IPS DF 4.7 (cell line): ENCODE measurements around the gene FASN.

ENCODE experiments used
- DNase-seq: peaks from one replicate; pipeline ENCODE4 v3.0.0-alpha.2; 2013; ENCODE audit warnings: low spot score; ENCODE audit errors: extremely low read depth

FASN gene

DNA sequence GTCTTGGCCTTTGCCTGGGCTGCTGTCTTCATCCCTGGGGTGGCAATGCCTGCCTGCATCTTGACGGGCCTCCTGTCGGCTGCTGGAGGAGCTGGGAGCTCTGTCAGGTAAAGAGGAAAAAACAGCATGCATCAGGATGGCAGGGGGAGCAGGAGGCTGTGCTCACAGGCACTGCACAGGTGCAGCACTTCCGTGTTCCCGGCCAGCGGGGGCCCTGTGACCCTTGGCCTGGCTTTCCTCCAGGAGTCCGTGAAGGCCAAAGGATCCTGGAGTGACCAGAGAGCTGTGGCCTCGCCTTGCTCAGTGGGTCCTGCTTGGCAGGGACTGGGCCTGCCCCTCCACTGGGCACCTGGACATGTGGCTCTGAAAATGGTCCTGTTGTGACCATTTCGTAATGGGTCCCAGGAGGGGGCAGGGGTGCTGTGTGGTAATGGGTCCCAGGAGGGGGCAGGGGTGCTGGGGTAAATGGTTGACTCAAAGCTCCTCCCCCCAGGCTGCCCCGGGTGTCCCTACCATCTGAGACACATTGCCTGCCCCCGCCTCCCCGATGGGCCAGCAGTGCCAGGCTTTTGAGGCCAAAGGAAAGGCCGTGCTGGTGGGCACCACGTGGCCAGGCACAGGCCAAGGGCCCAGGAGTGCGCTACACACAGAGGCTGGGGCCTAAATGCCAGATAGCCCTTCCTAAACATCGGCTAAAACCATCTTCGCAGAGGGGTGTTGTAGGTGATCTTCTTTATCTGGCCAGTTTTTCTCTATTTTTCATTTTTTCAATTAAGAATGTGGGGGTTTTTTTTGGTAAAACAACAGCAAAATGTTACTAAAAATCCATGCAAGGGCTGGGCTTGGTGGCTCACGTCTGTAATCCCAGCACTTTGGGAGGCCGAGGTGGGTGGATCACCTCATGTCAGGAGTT, 4.0 kb upstream of the FASN start:
- DNase-seq, result no peak

DNA sequence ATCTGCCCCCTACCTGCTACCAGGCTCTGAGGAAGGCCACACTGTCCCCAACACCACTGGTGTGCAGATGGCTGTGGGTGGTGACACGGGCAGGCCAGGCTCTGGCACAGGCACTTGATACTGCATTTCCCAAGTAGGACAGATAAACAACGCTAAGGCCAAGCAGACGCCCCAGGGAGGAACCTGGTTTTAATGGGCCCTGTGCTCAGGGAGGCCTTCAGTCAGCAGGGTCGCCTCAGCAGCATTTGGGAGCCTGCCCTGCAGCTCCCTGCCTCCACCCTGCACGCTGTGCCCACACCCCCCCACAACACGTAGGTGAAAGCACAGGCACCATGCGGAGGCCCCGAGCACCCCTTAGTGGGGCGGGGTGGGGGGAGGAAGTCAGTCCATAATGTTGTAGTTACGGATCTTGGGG, 3.3 kb upstream of the FASN start:
- no peak for DNase-seq

DNA sequence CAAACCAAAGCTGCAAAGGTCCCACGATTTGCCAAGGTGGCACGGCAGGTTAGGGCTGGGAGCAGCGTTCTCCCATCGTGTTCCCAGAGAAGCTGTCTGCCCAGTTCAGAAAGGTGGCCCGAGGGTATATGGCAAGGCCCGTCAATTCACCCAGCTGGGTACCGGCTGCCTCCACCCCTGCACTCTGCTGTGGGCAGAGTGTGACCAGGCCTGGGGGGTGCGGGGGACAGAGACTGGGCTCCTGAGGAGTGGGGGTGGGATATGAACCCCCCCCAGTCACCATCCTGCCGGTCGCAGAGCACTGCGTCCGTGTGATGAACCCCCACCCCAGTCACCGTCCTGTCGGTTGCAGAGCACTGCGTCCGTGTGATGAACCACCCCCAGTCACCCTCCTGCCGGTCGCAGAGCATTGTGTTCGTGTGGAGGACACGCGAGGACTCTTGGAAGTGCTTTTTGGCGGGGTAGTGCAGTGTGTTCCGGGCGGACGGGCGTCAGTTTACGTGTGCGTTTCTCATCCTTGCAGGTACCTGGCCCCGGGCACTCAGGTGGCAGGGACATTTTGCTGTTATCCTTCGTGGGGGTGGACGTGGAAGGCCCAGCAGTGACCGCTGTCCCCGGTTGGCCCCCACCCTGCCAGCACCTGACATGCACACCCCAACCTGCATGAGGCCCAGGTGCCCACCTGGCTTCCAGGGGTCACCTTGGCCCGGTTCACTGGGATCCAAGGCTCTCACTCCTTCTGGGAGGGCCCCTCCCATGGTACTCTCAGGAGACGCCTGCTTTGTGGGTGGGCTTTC, 2.7 kb upstream of the FASN start:
- no peak for DNase-seq

DNA sequence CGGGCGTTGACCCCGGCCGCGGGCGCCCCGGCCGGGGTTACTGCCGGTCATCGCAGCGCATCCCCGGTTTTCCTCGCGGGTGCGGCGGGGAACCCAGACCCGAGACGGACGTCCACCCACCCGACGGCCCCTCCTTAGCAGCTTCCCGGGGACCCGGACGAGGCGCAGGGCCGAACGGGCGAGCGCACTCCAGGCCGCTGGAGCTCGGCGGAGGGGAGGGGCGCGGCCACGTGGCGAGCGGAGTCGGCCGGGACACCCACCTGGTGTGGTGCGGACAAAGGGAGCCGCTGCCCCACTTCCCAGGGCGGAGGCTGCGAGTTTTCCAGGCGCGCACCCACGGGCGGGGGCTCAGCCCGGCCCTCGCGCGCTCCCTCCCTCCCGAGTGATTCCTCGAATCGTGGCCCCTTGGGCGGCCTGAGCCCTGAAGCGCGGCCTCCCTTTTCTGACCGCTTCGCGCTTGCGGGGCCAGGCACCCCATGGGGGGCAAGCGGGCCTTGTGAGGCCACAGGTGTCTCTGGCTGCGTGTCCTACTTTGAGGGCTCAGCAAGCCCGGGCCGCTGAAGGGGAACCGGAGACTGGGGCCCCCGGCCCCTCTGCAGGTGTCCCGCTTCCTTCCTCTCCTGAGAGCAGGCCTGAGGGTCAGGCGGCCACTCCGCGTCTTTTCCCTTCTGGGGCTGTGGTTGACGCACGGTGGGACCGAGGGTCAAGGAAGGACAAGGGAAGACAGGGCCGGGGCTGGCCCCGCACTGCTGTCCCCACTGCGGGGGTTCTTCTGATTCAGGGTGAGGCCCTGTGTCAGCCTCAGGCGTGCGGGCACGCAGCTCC, 1.1 kb upstream of the FASN start:
- DNase-seq, result no peak

DNA sequence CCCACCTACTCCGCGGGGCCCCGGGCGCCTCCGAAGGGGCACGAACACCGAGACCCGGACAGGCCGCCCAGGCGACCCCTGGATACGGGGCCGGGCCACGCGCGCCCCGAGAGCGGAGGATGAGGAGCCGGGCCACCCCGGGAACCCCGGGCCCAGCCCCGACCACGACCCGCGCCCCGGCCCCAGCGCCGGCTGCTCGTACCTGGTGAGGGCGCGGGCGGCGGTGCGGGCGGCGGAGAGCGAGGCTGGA, 192 bp downstream of the FASN start:
- DNase-seq, result no peak

DNA sequence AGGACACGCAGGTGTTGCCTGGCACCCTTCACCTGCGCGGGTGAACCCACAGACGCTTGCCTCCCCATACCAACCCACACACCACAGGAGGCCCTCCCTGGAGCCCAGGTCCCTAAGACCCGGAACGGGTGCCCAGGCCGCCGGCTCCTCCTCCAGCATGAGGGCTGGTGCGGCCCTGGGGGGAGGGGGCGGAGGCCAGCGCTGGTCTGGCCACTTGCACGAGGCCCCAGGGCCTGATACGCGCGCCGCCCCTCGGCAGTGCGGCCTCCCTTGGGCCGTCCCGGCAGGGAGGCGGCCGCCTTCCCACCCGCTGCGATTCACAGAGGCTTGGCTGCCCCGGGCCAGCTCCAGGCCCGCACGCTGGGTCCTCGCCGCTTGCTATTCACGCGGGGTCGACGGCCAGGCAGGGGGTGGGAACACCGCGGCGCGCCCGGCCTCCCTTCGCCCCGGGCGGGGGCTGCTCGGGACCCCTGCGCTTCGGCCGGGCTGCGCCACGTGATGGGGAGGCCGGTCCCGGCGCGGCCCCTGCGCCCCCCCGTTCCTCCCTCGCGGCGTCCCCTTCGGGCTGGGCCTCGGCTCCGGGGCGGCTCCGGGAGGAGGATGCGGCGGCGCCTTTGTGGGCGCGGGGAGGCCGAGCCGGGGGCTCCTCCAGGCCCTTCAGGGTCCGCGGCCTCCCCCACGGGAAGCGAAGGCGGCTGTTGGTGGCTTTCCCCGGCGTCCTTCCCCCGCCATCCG, 685 bp downstream of the FASN start:
- no peak for DNase-seq

DNA sequence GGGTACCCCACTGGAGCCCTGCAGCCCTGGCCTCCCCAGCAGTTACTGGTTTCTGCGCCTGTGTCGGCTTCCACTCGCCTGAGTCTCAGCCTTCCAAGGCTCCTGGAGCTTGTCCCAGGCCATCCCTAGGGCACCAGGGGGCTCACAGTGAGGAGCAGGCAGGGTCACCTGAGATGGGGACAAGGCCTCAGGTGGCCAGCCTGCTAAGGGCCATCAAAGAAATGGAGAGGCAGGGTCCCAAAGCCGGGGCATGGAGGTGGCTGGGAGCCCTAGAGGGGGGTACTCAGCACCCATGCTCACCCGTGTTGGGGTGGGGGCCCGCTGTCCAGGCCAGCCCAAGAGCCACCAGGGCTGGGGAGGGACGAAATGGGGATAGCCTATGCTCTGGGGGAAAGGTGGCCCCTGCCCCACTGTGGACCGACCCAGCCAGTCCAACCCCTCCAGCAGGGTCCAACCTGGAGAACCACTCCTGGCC, 1.3 kb downstream of the FASN start:
- no peak for DNase-seq

DNA sequence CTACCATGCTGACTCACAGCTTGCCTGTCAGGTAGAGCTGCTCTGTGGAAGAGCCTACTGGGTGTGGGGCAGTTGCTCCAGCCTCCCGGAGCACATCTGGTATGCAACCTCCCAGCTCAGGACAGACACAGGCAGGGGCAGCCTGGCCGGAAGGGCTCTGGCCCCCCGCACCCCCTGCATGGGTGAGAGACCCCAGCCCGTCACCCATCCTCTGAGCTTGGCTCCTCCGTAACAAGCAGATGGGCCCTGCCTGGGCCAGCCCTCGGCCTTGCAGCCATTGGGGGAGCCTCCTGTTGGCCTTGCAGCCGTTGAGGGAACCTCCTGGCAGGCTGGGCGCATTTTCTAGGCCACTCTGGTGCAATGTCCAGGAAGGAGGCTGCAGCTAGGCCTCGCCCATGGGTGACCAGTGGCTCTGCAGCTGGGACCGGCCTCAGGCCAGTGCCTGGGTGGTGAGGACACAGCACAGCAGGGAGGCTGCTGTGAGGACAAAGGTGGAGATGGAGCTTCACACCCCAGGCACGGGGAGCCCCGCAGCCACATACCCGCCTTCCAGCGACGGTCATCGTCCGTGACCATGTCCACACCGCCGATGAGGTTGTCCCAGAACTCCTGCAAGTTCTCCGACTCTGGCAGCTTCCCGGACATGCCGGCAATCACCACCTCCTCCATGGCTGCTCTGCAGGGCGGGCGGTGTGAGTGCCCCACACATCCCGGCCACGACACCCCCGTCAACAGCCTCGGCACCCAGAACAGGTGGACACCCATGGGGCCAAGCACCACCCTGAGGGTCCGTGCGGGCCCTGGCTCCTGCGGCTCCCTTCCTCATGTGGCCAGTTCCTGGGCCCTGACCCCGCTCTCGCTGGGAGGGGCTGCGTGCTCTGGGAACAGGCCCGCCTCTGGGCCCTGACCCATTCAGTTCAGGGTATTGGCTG, 2.0 kb downstream of the FASN start:
- no peak for DNase-seq

DNA sequence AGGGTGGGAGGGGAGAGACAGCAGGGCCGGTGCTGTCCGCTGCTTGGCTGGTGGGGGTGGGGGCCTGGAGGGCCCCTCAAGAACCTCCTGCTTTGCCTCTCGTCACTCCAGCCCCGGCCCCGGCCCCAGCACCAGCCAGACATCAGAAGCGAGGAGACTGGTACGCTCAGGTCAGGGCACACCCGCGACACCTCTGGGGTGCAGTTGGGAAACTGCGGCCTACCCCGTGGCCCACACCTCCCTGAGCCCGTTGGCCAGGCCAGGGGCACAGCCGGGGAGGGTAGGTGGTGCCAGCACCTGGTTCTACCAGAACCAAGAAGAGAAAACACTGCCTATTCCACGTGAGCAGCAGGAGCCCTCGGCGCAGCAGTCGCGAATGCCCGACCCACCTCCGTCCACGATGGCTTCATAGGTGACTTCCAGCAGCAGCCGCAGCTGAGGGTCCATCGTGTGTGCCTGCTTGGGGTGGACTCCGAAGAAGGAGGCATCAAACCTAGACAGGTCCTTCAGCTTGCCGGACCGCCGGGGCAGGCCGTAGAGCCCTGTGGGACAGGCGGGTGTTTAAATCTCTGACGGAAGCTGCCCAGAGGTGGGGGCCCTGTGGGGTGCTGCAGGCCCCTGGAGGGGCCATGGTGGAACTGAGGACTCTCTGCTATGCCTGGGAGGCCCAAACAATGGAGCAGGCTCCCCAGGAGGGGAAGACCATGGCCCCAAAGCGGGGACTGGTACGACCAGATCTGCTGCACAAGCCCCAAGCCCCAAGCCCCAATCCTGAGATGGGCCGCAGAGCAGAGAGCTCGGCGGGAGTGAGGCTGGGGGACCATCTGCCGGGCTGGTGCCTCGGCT, 2.9 kb downstream of the FASN start:
- no peak for DNase-seq

DNA sequence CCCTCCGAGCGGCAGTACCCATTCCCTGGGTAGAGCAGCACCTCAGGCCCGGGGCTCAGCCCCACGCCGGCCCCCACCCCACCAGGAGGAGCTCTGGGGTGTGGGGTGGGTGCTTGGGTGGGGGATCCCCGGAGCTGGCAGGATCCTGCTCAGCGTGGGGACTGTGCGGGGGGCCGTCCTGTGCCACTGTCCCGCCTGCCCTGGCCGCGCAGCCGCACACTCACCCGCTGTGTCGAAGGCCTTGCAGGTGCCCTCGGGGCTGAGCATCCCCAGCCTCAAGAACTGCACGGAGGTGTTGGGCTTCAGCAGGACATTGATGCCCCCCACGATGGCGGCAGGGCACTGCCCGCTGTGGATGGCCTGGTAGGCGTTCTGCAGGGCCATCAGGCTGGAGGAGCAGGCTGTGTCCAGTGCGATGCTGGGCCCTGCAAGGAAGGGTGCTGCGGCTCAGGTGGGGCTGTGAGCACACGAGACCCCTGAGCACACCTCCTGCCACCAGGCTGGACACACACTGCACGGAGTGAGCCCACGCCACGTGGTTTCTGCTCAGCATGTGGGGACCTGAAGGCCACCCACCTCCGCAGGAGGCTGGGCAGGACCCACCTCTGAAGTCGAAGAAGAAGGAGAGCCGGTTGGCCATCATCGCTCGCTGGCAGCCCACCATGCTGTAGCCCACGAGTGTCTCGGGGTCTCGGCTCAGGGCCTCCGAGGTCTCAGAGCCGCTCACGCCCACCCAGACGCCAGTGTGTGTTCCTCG, 4.9 kb downstream of the FASN start:
- DNase-seq, result no peak

DNA sequence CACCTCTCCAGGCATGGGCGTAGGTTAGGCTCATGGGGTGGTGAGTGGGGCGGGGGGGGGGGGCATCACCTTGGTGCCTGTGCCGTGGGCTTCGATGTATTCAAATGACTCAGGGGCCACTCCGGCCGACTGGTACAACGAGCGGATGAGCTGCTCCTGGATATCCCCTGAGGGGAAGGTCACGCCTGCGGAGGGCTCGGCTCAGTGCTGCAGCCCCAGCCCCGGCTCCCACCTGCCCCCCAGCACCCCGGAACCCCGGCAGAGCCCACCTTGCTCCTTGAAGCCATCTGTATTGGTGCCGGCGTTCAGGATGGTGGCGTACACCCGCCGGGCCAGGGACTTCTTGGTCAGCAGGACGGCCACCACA, 5.4 kb downstream of the FASN start:
- DNase-seq, result no peak

DNA sequence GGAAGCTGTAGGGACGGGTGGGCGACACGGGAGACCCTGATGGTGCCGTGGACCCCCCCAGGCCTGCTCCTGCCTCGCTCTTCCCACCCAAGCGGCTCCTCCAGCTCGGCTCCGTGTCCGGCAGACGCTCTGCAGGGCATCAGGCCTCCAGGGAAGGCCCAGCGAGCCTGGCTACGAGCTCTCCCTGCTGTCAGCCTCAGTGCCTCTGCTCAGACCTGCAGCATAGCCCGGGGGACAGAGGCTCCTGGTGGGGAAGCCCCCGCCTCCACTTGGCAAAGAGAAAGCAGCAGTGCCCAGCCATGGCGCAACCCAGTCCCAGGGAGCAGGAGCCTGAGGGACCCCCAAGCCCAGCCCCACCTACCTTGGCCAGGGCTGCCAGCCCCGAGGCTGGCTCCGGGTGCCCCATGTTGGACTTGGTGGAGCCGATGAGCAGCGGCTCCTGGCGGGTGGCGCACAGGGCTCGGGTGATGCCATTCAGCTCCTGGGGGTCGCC, 5.9 kb downstream of the FASN start:
- DNase-seq, result no peak

DNA sequence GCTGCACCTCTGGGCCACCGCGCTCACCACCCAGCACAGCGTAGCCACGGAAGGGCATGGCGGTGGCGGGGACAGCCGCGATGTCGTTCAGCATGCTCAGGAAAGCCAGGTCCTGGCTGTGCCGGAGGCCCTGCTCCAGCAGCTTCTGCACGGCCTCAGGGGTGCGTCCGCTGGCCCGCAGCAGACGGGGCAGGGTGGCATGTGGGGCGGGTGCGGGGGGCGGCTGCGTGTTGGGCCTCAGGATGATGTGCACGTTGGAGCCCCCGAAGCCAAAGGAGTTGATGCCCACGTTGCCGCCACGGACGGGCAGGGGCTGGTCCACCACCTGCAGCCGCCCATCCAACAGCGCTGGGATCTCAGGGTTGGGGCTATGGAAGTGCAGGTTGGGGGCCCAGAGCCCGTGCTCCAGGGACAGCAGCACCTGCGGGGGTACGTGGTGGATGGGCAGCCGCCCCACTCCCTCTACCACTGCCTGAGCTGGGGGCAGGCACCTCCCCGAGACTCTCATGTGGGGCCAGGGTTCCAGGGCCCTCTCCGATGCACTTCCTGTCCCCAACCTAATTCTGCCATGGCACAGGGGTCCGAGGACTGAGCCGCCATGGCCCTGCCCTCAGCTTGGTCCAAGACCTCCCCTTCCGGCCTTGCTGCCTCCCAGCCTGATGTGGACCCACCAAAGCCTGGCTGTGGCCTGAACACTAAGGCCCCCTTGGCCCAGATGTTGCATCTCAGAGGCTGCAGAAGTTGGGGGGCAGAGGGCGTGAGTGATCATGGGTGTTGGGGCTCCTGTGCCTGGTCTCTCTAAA, 6.6 kb downstream of the FASN start:
- DNase-seq, result no peak

DNA sequence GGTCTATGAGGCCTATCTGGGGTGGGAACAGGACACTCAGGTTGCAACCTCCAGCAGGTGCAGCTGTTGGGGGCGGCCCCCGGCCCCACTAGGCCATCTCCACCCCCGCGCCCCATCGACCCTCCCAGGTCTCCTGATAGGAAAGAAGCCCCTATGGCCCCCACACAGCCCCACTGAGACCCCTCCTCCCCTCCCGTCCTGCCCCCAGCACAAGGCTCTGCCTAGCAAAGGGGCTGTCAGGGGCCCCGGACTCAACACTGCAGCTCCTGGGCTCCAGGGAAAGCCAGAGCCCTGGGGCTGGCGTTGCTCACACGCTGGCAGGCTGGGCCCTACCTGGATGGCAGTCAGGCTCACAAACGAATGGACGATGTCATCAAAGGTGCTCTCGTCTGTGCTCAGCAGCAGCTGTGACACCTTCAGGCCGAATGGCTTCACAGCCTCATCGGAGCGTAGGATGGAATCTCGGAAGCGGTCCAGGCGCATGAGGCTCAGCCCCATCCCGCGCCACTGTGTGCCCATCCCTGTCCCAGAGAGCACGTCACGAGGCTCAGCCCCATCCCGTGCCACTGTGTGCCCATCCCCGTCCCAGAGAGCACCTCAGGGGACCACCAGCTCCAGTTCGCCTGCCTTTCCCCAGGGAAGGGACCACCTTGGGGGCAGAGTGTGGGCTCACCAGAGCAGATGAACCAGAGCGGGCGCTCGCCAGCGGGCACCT, 7.3 kb downstream of the FASN start:
- no peak for DNase-seq

DNA sequence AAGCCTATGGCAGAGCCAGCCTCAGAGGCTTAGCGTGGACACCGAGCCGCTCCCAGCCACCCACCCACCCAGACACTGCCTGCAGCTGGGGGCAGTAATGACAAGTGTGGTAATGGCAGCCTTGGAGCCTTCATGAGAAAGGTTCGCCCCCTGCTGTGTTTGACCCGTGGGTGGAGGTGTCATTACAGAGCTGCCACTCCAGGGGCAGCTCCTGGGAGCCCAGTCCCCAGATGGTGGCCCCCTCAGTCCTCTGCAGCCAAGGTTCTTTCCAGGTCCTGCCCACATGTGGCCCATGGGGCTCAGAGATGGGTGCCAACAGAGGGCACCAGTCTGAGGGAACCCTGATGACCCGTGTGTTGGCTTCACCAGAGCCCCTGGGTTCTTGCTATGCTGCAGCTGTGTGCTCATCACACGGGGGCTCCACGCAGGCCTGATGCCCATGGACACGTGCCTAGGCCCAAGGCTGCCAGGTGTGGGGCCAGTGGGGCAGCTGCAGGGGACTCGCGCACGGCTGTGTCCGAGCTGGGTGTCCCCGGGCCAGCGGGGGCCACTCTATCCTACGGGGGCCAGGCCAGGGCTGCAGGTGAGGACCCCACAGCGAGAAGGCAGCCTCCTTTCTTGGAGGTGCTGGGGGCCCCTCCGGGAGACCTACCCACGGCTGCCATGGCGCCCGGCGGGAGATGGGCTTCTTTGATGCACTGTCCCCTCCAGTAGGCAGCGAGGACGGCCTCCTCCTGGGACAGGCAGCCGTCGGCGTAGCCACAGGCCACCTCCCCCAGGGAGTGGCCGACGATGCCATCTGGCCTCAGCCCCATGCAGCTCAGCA, 8.1 kb downstream of the FASN start:
- DNase-seq, result no peak
